HG03097 (cell line): ENCODE measurements around the gene TMBIM1.
"Not testable (repeated sequence)": the region's sequence is repeated elsewhere in the genome, so short reads cannot be mapped to it uniquely, and the experiment has no call there.

Source experiments
- ATAC-seq: cut with Tn5 transposase; IDR thresholded peaks from one replicate; pipeline ENCODE4 v1.9.1; 2021; ENCODE audit not compliant: unreplicated experiment, low FRiP score

TMBIM1 gene

GRCh38 chr2:218274586-218274985 lies 17.7 kb downstream of the TMBIM1 start:
- ATAC-seq: no peak

GRCh38 chr2:218273908-218274249 lies 18.4 kb downstream of the TMBIM1 start:
- no peak for ATAC-seq

GRCh38 chr2:218273214-218273907 lies 18.9 kb downstream of the TMBIM1 start:
- ATAC-seq: not testable (repeated sequence)

- peak; percentile 25 for ATAC-seq
Observed at GRCh38 chr2:218272531-218273212, 19.6 kb downstream of the TMBIM1 start.

- no peak for ATAC-seq
Observed at GRCh38 chr2:218271865-218272530, 20.3 kb downstream of the TMBIM1 start.

GRCh38 chr2:218271487-218271797 lies 20.9 kb downstream of the TMBIM1 start:
- ATAC-seq: no peak

- ATAC-seq: no peak
Observed at GRCh38 chr2:218270721-218271486, 21.4 kb downstream of the TMBIM1 start.

- peak; percentile 84 for ATAC-seq
Observed at GRCh38 chr2:218269900-218270720, 22.2 kb downstream of the TMBIM1 start, which contains the start of the genes AAMP and PNKD. Gene AAMP, minus strand, starts transcription at chr2:218270137. Its CDS starts 51 bp downstream, at chr2:218270086. Gene PNKD, plus strand, starts transcription at chr2:218270519. Its CDS starts 17 bp downstream, at chr2:218270536.

- no peak for ATAC-seq
Observed at GRCh38 chr2:218267259-218267658, 25.0 kb downstream of the TMBIM1 start.

GRCh38 chr2:218266316-218266979 lies 25.9 kb downstream of the TMBIM1 start:
- no peak for ATAC-seq

- no peak for ATAC-seq
Observed at GRCh38 chr2:218265626-218266025, 26.7 kb downstream of the TMBIM1 start.

GRCh38 chr2:218264773-218265561 lies 27.3 kb downstream of the TMBIM1 start:
- ATAC-seq: no peak

- no peak for ATAC-seq
Observed at GRCh38 chr2:218263817-218264641, 28.3 kb downstream of the TMBIM1 start.

GRCh38 chr2:218262631-218263586 lies 29.4 kb downstream of the TMBIM1 start:
- ATAC-seq: no peak

GRCh38 chr2:218262237-218262600 lies 30.1 kb downstream of the TMBIM1 start:
- ATAC-seq: no peak

GRCh38 chr2:218261423-218262236 lies 30.7 kb downstream of the TMBIM1 start:
- no peak for ATAC-seq
